DOHH2 (cell line): ENCODE results near the gene GREB1L.

Experiments used
- H3F3A ChIP-seq: fragments of 200-600 bp; sonication (generic), shearing (Covaris generic); 2 replicates; pipeline ENCODE4 v1.6.0; 2016; ENCODE audit warnings: antibody characterized with exemption, mild to moderate bottlenecking; ENCODE audit not compliant: control insufficient read depth, insufficient read depth
- H3K27ac ChIP-seq: fragments of 200-600 bp; sonication (generic); 2 replicates; pipeline ENCODE4 v1.5.1; 2014; ENCODE audit warnings: low read depth, mild to moderate bottlenecking, low read length, moderate library complexity
- H3K27me3 ChIP-seq: fragments of 200-600 bp; sonication (generic); 2 replicates; pipeline ENCODE4 v1.6.1; 2014; ENCODE audit warnings: mild to moderate bottlenecking, low read length, mixed read lengths; ENCODE audit not compliant: control insufficient read depth
- H3K36me3 ChIP-seq: fragments of 200-600 bp; sonication (generic); 2 replicates; pipeline ENCODE4 v1.6.1; 2014; ENCODE audit warnings: mild to moderate bottlenecking, low read length, moderate library complexity, mixed read lengths; ENCODE audit not compliant: control insufficient read depth
- H3K4me1 ChIP-seq: fragments of 200-600 bp; sonication (generic); 2 replicates; pipeline ENCODE4 v1.6.1; 2014; ENCODE audit warnings: mild to moderate bottlenecking, low read length, mixed read lengths; ENCODE audit not compliant: control insufficient read depth
- H3K4me2 ChIP-seq: fragments of 200-600 bp; sonication (generic); 2 replicates; pipeline ENCODE4 v1.6.0; 2014; ENCODE audit warnings: mild to moderate bottlenecking, low read length, moderate library complexity
- H3K4me3 ChIP-seq: fragments of 200-600 bp; sonication (generic); 2 replicates; pipeline ENCODE4 v1.5.1; 2014; ENCODE audit warnings: mild to moderate bottlenecking, low read length, mixed read lengths
- H3K79me2 ChIP-seq: fragments of 200-600 bp; sonication (generic); 2 replicates; pipeline ENCODE4 v1.6.1; 2014; ENCODE audit warnings: mild to moderate bottlenecking, low read length, mixed read lengths; ENCODE audit not compliant: control insufficient read depth
- H3K9me2 ChIP-seq: fragments of 200-600 bp; sonication (generic); replicated peaks from 2 replicates; pipeline ENCODE4 v1.6.1; 2014; ENCODE audit warnings: mild to moderate bottlenecking, low read length, mixed read lengths; ENCODE audit not compliant: control insufficient read depth
- H3K9me3 ChIP-seq: fragments of 200-600 bp; sonication (generic); 2 replicates; pipeline ENCODE4 v1.6.1; 2014; ENCODE audit warnings: antibody characterized with exemption, low read length, mixed read lengths; ENCODE audit not compliant: control insufficient read depth, insufficient read depth
- H4K20me1 ChIP-seq: fragments of 200-600 bp; sonication (generic); 2 replicates; pipeline ENCODE4 v1.6.0; 2014; ENCODE audit warnings: low read depth, mild to moderate bottlenecking, antibody characterized with exemption, low read length, moderate library complexity; ENCODE audit not compliant: control insufficient read depth, insufficient read depth
- CTCF ChIP-seq: fragments of 200-600 bp; sonication (generic); IDR thresholded peaks from one replicate; pipeline ENCODE4 v1.5.1; 2014; ENCODE audit warnings: antibody characterized with exemption, mild to moderate bottlenecking, low read depth, low read length; ENCODE audit not compliant: poor library complexity, severe bottlenecking
- EZH2phosphoT487 ChIP-seq: fragments of 200-600 bp; sonication (generic); IDR thresholded peaks from 2 replicates; pipeline ENCODE4 v1.6.1; 2017; ENCODE audit warnings: borderline replicate concordance, mild to moderate bottlenecking, antibody characterized with exemption, low read length, moderate library complexity, mixed read lengths

The GREB1L gene

GRCh38 chr18:21474621-21475020 is 232.6 kb downstream of the GREB1L start:
- H3K27ac ChIP-seq, result no peak overlapping the region
- H3K79me2 ChIP-seq, result no peaks in the 10 kb centered on the region
- H3K36me3 ChIP-seq, result no peaks in the 10 kb centered on the region
- no peaks in the 10 kb centered on the region for H3F3A ChIP-seq
- H3K4me2 ChIP-seq, result no peak overlapping the region
- H3K9me2 ChIP-seq, result no peaks in the 10 kb centered on the region
- H3K4me3 ChIP-seq, result no peak overlapping the region
- no peaks in the 10 kb centered on the region for H3K9me3 ChIP-seq
- H3K27me3 ChIP-seq, result no peaks in the 10 kb centered on the region
- no peaks in the 10 kb centered on the region for H3K4me1 ChIP-seq
- no peaks in the 10 kb centered on the region for H4K20me1 ChIP-seq
- TF ChIP-seq CTCF (no peak), EZH2phosphoT487 (no peak)

- H3K4me2 ChIP-seq, result no peak overlapping the region
- no peaks in the 10 kb centered on the region for H4K20me1 ChIP-seq
- H3K27ac ChIP-seq, result no peak overlapping the region
- no peaks in the 10 kb centered on the region for H3K36me3 ChIP-seq
- H3F3A ChIP-seq, result no peaks in the 10 kb centered on the region
- TF ChIP-seq CTCF, result no peak
- no peak for TF ChIP-seq EZH2phosphoT487
- H3K79me2 ChIP-seq, result no peaks in the 10 kb centered on the region
- no peak overlapping the region for H3K4me3 ChIP-seq
- no peaks in the 10 kb centered on the region for H3K9me2 ChIP-seq
- H3K27me3 ChIP-seq, result no peaks in the 10 kb centered on the region
- H3K4me1 ChIP-seq, result no peaks in the 10 kb centered on the region
- no peaks in the 10 kb centered on the region for H3K9me3 ChIP-seq
Observed at GRCh38 chr18:21479721-21480120, 237.7 kb downstream of the GREB1L start.

- TF ChIP-seq EZH2phosphoT487, result no peak
- no peak for TF ChIP-seq CTCF
- H3K27ac ChIP-seq, result no peak overlapping the region
- H3K4me3 ChIP-seq, result no peak overlapping the region
- H4K20me1 ChIP-seq, result no peaks in the 10 kb centered on the region
- no peaks in the 10 kb centered on the region for H3K9me3 ChIP-seq
- no peaks in the 10 kb centered on the region for H3K36me3 ChIP-seq
- H3K9me2 ChIP-seq, result no peaks in the 10 kb centered on the region
- no peaks in the 10 kb centered on the region for H3K4me1 ChIP-seq
- H3F3A ChIP-seq, result no peaks in the 10 kb centered on the region
- no peaks in the 10 kb centered on the region for H3K27me3 ChIP-seq
- H3K4me2 ChIP-seq, result no peak overlapping the region
- no peaks in the 10 kb centered on the region for H3K79me2 ChIP-seq
Observed at GRCh38 chr18:21481739-21482138, 239.7 kb downstream of the GREB1L start.

GRCh38 chr18:21483051-21483450 is 241.0 kb downstream of the GREB1L start:
- Histone ChIP-seq H3K79me2 (no peaks in the 10 kb centered on the region), H3K36me3 (no peaks in the 10 kb centered on the region), H3F3A (no peaks in the 10 kb centered on the region), H3K27ac (no peak overlapping the region), H3K9me3 (no peaks in the 10 kb centered on the region), H3K27me3 (no peaks in the 10 kb centered on the region), H4K20me1 (no peaks in the 10 kb centered on the region), H3K4me3 (no peak overlapping the region), H3K4me1 (no peaks in the 10 kb centered on the region), H3K9me2 (no peaks in the 10 kb centered on the region), H3K4me2 (no peak overlapping the region)
- TF ChIP-seq CTCF (no peak), EZH2phosphoT487 (no peak)
